Tibial nerve (tissue), 4 donors: Measurements from ENCODE around the gene SLC30A7. TPM values are rescaled to one million over a fixed set of nuclear protein-coding genes. Genes with fewer than 3 reads are reported as not detected.

ENCODE experiments used
- DNase-seq, 2 donors: peaks; one replicate each; pipeline ENCODE4 v3.0.0-alpha.2; 2019; ENCODE audit warnings: low spot score in 2 of 2
- H3K27ac ChIP-seq, 4 donors: fragments of 200-600 bp; sonication (generic) in 3 of 4; one replicate each; pipeline ENCODE4 v1.5.1; 2017 to 2019; ENCODE audit warnings: mild to moderate bottlenecking in 1 of 4
- H3K27me3 ChIP-seq, 2 donors: fragments of 200-600 bp; sonication (generic) in 1 of 2; one replicate each; pipeline versions ENCODE4 v1.5.1 to v1.6.0; 2017 to 2019
- H3K36me3 ChIP-seq, 3 donors: fragments of 200-600 bp; sonication (generic); one replicate each; pipeline ENCODE4 v1.5.1; 2018 to 2019
- H3K4me1 ChIP-seq, 4 donors: fragments of 200-600 bp; sonication (generic) in 3 of 4; one replicate each; pipeline ENCODE4 v1.5.1; 2017 to 2019
- H3K4me3 ChIP-seq, 4 donors: fragments of 200-600 bp; sonication (generic) in 3 of 4; one replicate each; pipeline ENCODE4 v1.5.1; 2017 to 2019; ENCODE audit warnings: mild to moderate bottlenecking in 1 of 4, moderate library complexity in 1 of 4
- H3K9me3 ChIP-seq, 4 donors: fragments of 200-600 bp; sonication (generic) in 3 of 4; one replicate each; pipeline ENCODE4 v1.5.1; 2017 to 2019
- CTCF ChIP-seq, 5 experiments: fragments of 200-600 bp in 3 of 5; fragments of 450-650 bp in 2 of 5; sonication (generic) in 3 of 5; IDR thresholded peaks; one replicate each; pipeline ENCODE4 v1.5.1; 2016 to 2019; ENCODE audit warnings: antibody characterized with exemption in 5 of 5, mild to moderate bottlenecking in 3 of 5, moderate library complexity in 2 of 5
- EP300 ChIP-seq, 2 donors: sonication (generic); formaldehyde crosslinking; IDR thresholded peaks; one replicate each; pipeline ENCODE4 v1.6.1; 2017; ENCODE audit warnings: antibody characterized with exemption in 2 of 2, mild to moderate bottlenecking in 1 of 2
- POLR2A ChIP-seq, 2 donors: fragments of 450-650 bp; IDR thresholded peaks; one replicate each; pipeline ENCODE4 v1.6.1; 2017; ENCODE audit warnings: antibody characterized with exemption in 2 of 2, mild to moderate bottlenecking in 2 of 2, moderate library complexity in 2 of 2
- WGBS, 2 donors: methylation state at CpG; one replicate each; pipeline ENCODE4 v1.1.5; 2018; 5-methylcytosine and 5-hydroxymethylcytosine counted together
- total RNA-seq, 4 donors: library from RNA; depleted of rRNA; stranded (reverse); fragments of >200 nt; gene quantifications; one replicate each; pipeline ENCODE4 v1.1.0, GENCODE V29; 2016

The SLC30A7 gene
- total RNA-seq, 4 donors from 2014 or later, result 14.4 to 28.8 (median 17.7) TPM

- WGBS, 2 donors, result 0 to 1% methylated on average over 33 of the region's 37 CpGs
- H3K27me3 ChIP-seq, result no peaks in the 10 kb centered on the region
- DNase-seq, result peak; percentile 75 to 82
- no peaks in the 10 kb centered on the region for H3K9me3 ChIP-seq
- peaks cover 0 to 7% (median 0%) of the 10 kb centered on the region in 3 donors for H3K36me3 ChIP-seq
- peaks cover 0 to 19% (median 5%) of the 10 kb centered on the region in 4 donors for H3K4me1 ChIP-seq
- TF ChIP-seq EP300 (IDR thresholded peaks at IDR 0.05) (peak in 1 of 2 donors; percentile 80), POLR2A (IDR thresholded peaks at IDR 0.05) (peak in 1 of 2 donors; percentile 52), CTCF (IDR thresholded peaks at IDR 0.05) (no peak)
- peak within 1 kb of the TSS; percentile 51 to 86 (median 70) for H3K4me3 ChIP-seq
- H3K27ac ChIP-seq, result peak within 1 kb of the TSS; percentile 66 to 89 (median 70)
Measured at GRCh38 chr1:101025657-101026429, 130.0 kb downstream of the SLC30A7 start, which contains the start of gene DPH5. Gene DPH5, minus strand, starts transcription at chr1:101025784. Its CDS starts 341 bp downstream, at chr1:101025443.

- peak overlapping the region; percentile 51 to 86 (median 70) for H3K4me3 ChIP-seq
- peaks cover 0 to 4% (median 0%) of the 10 kb centered on the region in 3 donors for H3K36me3 ChIP-seq
- no peaks in the 10 kb centered on the region for H3K9me3 ChIP-seq
- H3K27ac ChIP-seq, result peak overlapping the region in 2 of 4 donors; percentile 72 to 89
- no peak for DNase-seq
- H3K4me1 ChIP-seq, result peaks cover 0 to 19% (median 5%) of the 10 kb centered on the region in 4 donors
- 54 to 62% methylated on average over 5 of the region's 5 CpGs for WGBS, 2 donors
- H3K27me3 ChIP-seq, result no peaks in the 10 kb centered on the region
- no peak for TF ChIP-seq POLR2A (IDR thresholded peaks at IDR 0.05)
- TF ChIP-seq EP300 (IDR thresholded peaks at IDR 0.05), result no peak
- TF ChIP-seq CTCF (IDR thresholded peaks at IDR 0.05), result no peak
Measured at GRCh38 chr1:101026430-101026788, 130.5 kb downstream of the SLC30A7 start.

GRCh38 chr1:101027194-101027772 lies 131.4 kb downstream of the SLC30A7 start:
- no peak overlapping the region for H3K27ac ChIP-seq
- no peaks in the 10 kb centered on the region for H3K27me3 ChIP-seq
- TF ChIP-seq CTCF (IDR thresholded peaks at IDR 0.05) (no peak), POLR2A (IDR thresholded peaks at IDR 0.05) (no peak), EP300 (IDR thresholded peaks at IDR 0.05) (no peak)
- peaks cover 0 to 4% (median 0%) of the 10 kb centered on the region in 3 donors for H3K36me3 ChIP-seq
- H3K9me3 ChIP-seq, result no peaks in the 10 kb centered on the region
- H3K4me1 ChIP-seq, result peaks cover 0 to 19% (median 5%) of the 10 kb centered on the region in 4 donors
- H3K4me3 ChIP-seq, result no peak overlapping the region
- DNase-seq, result no peak
- WGBS, 2 donors, result 88 to 91% methylated on average over 6 of the region's 6 CpGs

GRCh38 chr1:101028466-101028865 lies 132.6 kb downstream of the SLC30A7 start:
- no peak overlapping the region for H3K27ac ChIP-seq
- H3K27me3 ChIP-seq, result no peaks in the 10 kb centered on the region
- peaks cover 0 to 19% (median 5%) of the 10 kb centered on the region in 4 donors for H3K4me1 ChIP-seq
- DNase-seq, result no peak
- TF ChIP-seq POLR2A (IDR thresholded peaks at IDR 0.05) (no peak), EP300 (IDR thresholded peaks at IDR 0.05) (no peak), CTCF (IDR thresholded peaks at IDR 0.05) (no peak)
- no peaks in the 10 kb centered on the region for H3K36me3 ChIP-seq
- 59 to 64% methylated on average over 2 of the region's 2 CpGs for WGBS, 2 donors
- H3K4me3 ChIP-seq, result no peak overlapping the region
- H3K9me3 ChIP-seq, result no peaks in the 10 kb centered on the region

GRCh38 chr1:101029184-101029583 lies 133.3 kb downstream of the SLC30A7 start:
- Histone ChIP-seq H3K27ac (no peak overlapping the region), H3K36me3 (no peaks in the 10 kb centered on the region), H3K4me1 (peaks cover 0 to 16% (median 5%) of the 10 kb centered on the region in 4 donors), H3K9me3 (no peaks in the 10 kb centered on the region), H3K4me3 (no peak overlapping the region), H3K27me3 (no peaks in the 10 kb centered on the region)
- DNase-seq, result no peak
- TF ChIP-seq CTCF (IDR thresholded peaks at IDR 0.05), result no peak
- TF ChIP-seq POLR2A (IDR thresholded peaks at IDR 0.05), result no peak
- TF ChIP-seq EP300 (IDR thresholded peaks at IDR 0.05), result no peak
- WGBS, 2 donors, result 80 to 83% methylated on average over 1 of the region's 1 CpG
